HG02623 (cell line): ENCODE results near the gene KRTAP5-2.

Experiments used
- ATAC-seq: cut with Tn5 transposase; IDR thresholded peaks from one replicate; pipeline ENCODE4 v1.9.1; 2021; ENCODE audit warnings: moderate library complexity; ENCODE audit not compliant: unreplicated experiment

The KRTAP5-2 gene

DNA sequence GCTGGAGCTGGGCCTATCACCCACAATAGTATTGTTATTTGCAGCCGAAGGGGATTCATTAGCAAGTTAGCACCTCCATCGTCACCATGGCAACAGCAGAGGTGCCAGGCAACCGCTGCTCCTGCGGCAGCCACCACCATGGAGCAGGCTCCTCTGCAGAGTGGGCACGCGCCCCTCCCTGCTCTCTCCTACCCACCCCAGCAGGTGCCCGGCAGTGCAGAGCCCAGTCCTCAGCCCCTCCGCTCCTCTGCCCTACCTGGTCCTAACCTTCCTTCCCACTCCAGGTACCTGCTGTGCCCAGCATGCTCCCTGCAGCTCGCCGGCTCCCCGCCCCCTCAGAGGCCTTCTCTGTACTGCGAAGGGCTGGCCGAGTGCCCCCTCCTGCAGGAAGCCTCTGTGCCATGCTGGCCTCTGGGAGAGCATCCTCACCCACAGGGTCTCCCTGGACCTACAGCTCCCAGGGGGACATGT, 29.6 kb downstream of the KRTAP5-2 start:
- no peak for ATAC-seq

DNA sequence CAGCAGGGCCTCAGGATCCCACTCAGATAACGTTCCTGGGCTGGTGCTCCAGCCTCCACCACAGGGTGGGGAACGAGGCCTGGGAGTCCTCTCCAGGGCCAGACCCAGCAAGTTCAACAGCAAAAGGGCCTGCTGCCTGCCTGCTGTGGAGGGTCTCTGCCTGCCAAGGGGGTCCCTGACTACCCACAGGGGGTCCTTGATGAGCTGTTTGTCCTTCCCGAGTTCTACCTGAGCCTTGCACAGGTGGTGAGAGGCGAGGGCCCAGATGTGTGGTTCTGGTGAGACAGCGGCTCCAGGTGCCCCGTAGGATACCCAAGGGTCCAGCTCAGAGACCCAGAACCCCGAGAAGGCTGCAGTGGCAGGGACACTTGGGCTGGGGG, 30.4 kb downstream of the KRTAP5-2 start:
- ATAC-seq = no peak

DNA sequence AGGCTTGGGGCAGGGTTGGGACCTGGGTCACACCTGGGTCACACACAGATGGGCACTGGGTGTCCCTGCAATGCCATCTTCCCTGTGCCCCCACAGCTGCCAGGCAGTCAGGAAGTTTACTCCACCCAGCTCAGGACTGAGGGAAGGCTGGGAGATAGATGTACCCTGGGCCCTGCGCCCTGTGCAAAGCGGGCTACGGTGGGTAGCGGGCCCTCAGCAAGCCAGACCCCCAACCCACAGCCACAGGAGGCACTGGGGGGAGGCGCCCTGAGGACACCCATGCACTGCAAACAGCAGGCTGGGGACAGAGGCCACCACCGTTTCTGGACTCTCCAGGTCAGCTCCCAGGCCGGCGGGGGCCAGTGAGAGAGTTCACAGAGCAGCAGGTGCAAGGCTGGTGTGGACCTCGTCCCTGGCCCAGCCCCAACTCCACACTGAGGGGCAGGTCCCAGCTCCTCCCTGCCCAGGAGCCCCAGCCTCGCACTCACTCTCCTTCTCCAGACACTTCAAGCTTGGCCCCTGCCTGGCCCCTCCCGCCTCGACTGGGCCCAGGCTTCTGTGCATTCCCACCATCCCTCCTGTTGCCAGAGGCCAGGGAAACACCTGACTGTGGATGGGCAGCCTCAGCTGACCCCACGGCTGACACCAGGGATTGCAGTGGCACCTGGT, 30.9 kb downstream of the KRTAP5-2 start:
- no peak for ATAC-seq

DNA sequence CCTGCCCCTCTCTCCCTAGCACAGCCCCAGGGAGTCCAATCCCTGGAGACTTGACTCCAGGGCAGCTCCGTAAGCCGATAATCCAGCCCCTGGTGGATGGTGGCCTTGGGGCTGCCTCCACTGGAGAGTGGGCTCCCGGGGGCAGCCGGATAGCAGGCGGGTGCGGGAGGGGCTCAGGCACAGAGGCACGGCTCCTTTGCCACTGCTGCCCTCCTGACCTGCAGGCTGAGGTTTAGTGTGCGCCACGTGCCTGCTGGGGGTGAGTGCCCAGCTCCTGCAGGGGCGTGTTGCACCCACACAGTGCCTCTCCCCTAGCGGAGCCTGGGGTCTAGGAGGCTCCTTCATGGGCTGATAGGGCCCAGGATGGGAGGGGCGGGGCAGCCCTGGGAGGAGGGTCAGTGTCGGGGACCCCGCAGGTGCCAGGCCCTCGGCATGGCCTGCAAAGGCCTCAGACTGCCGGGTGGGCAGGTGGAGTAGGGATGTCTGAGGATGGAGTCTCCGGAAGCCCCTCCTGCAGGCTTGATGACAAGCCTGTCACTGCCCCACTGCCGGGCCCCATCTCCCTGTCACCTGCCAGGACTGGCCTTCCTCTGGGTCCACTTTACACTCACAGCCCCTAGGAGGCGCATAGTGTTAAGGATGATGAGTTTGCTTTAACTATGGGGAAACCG, 31.6 kb downstream of the KRTAP5-2 start:
- no peak for ATAC-seq

DNA sequence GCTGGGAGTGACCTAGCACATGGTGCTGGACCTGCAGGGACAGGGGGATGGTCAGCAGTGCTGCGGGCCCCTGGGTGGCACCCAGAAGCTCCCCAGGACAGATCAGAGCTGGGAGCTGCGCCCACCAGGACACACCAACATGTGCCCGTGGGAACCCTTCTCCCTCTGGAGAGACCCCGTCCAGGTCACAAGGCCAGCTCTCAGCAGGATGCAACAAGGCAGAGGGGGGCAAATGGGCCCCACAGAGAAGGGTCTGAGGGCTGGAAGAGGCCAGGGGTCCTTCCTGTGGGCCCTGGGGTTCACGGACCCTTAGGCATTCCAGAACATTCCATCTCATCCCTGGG, 32.2 kb downstream of the KRTAP5-2 start:
- ATAC-seq = no peak

DNA sequence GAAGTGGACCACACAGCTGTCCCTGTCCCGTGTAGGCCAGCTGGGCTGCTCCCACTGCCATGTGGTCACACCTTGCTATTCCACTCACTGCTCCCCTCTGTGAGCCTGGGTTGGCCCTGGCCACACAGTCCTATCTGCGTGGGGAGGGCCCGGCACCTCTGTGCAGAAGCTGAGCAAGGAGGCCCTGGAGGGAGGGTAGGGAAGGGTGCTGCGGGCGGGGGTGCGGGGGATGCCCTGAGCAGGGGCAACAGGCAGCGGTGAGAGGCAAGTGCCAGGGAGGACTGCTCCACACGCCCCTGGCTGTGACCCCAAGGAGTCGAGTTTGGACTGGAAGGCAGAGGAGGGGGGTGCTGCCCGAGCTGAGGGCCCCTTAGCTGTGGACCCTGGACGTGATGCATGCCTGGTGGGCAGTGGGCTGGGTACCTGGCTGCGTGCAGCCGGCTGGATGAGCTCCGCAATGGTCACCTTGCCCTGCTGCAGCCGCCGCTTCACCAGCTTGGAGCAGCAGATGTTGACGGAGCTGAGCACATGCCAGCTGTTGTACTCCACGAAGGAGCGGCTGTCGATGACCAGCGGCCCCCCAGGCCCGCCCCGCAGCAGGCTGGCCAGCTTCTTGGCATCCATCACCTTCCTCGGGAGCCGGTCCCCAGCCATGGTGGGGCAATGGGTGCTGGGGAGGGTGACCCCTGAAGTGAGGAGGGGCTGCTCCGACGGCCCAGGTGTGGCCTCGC, 32.8 kb downstream of the KRTAP5-2 start:
- no peak for ATAC-seq

DNA sequence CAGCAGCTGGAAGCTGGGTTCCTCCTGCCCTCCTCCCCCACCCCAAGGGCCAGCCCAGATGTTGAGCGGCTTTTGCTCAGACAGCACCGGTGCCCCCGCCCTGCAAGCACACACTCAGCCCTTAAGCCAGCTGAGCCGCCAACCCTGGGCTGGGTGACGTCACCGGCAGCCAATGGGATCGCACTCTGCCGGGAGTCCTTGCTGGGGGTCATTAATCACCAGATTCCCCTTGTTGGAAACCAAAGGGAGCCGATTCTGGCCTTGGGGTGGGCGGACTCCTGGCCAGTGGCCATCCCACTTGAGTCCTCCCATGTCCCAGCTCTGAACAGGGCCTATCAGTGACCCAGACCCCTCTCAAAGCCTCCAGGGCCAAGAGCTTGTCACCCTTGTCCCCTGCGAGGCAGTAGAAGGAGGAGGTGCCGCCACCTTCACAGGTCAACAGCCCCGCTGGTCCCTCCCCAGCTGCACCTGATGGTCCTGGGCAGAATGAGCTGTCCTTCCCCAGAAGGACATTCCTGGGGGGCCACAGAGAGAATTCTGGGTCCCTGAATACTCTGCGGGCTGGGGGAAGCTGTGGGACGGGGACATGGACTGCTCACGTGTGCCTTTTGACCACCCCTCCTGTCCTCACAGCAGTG, 33.4 kb downstream of the KRTAP5-2 start:
- no peak for ATAC-seq

DNA sequence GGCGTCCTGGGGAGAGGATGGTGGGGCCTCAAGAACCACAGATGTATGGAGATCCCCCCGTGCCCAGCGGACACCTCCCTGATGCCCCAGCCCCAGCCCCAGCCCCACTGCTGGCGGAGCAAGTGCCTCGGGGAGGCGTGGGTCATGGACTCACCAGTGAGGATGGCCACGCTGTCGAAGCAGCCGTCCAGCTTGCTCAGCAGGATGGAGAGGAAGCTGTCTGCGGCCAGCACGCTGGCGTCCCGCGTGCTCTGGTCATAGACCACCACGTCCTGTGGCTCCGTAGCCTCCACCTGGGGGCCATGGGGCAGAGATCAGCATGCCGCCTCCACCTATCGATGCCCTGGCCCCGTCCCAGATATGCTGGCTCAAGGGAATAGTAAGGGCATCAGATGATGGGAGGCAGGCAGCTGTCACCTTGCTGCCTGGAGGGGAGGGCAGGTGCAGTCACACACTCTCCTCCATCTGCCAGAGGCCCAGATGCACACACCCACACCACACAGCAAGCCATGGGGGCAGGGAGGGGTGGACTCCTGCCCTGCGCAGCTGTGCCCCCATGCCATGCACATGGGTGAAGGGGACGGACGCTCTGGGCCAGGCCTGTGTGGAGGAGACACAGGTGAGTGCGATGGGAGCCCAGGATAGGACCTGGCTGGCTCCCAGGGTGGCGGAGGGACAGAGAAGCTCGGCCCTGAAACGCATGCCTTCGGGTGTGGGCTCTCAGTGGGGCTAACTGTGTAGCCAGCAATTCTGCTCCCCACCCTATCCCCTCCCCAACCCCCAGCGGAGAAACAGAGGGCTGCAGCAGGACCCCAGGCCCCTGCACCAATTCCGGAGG, 34.2 kb downstream of the KRTAP5-2 start:
- no peak for ATAC-seq

DNA sequence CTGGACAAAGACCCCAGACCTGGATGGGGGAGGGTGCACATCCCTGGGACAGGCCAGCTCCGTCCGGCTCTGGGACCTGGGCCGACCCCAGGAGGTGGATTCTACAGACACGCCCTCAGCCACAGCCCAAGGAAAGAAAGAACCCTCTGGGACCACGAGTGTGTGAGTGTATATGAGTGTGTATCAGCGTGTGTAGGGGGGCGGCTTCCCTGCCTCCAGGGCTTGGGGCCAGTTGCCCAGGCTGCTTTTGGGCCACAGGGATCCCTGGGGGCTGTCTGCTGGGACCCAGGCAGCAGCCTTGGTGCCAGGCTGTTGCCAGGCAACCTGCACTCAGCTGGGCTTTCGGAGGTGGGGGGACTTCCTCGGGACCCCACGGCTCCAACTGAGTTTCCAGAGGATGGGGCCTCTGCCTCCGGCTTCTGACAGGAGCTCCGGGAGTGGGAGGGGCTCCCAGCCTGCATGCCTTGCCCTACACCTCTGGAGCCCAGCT, 34.9 kb downstream of the KRTAP5-2 start:
- ATAC-seq = no peak

DNA sequence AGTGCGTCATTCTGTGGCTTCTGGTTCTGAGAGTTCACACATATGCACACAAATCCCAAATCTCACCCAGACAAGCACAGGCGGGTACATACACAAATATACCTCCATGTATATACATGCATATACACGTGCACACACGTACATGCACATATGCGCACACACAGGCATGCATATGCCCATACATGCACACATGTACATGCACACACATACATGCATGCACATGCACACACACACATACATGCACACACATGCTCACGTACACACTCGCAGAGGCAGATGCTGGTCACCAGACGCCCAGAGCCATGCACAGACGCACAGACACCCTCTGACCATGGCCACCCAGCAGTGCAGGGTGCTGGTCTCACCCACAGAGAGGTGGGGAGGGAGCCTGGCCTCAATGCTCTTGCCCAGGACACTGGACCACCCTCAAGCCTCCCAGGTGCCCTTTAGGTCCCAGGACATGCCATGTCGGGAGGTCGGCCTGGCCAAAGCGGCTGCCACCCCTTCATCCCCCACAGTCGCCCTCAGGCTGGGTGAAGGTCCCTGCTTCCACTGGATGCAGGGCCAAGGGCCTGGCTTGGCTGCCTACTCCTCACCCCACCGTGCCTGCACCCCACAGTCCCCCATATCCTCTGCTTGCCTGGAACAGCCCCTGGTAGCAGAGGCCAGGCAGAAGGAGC, 35.5 kb downstream of the KRTAP5-2 start:
- no peak for ATAC-seq

DNA sequence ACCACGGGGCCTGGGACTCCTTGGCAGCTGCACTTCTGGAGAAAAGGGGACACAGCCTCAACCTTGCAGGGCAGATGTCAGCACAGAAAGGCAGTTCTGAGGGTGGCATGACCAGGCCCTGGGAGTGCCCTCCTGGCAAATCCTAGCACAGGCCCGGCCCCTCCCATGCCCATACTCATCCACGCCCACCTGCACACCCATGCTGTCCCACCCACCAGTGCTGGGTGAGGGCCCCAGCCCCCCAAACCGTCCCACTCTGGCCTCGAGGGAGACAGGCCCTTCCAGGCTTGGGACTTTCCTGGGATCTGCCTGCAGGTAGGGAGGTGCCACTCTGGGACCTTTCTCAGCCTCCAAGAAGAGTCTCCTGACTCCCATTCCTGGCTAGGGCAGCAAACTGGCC, 36.1 kb downstream of the KRTAP5-2 start:
- no peak for ATAC-seq

DNA sequence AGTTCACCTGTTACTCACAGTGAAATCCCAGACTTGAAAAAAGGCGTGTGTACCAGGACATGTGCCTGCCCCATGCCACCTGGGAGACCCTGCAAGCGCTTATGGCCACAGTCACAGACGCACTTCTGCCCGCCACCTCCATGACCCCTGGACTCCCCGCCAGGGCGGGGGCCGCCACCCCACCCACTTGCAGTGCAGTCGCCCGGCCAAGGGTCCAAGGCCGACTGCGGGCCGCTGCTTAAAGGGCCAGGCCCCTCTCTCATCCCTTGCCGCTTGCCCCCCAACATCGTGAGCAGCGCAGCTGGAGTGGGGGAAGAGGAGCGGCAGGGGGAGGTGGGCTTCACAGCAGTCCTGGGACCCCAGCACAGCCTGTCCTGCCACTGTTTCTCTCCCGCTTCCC, 36.8 kb downstream of the KRTAP5-2 start:
- no peak for ATAC-seq

DNA sequence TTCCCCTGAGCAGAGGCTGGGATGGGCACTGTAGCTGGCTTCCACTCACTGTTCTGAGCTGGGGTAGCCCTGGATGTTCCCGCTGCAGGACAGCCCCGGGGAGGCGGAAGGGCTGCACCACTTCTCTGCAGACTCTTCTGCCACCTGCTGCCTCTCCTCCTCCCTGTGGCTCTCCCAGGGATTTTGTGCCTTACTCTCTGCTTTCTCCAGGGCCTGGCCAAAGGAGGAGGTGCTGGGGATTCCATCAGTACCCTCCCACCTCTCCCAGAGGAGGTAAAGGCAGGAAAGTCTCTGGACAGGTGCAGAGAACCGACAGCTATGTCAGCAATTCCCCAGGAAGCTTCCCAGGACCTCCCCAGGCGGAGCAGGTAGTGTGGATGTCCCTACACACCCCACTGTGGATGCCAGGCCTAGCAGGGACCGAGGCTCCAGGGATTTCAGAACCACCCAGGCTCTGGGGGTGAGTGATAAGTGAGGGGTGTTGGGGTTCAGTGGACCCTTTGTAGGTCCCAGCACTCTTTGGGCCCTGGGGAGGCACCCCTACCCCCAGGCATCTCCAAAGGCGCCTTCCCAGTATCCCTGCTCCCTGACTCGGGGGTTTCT, 37.3 kb downstream of the KRTAP5-2 start:
- ATAC-seq = no peak

DNA sequence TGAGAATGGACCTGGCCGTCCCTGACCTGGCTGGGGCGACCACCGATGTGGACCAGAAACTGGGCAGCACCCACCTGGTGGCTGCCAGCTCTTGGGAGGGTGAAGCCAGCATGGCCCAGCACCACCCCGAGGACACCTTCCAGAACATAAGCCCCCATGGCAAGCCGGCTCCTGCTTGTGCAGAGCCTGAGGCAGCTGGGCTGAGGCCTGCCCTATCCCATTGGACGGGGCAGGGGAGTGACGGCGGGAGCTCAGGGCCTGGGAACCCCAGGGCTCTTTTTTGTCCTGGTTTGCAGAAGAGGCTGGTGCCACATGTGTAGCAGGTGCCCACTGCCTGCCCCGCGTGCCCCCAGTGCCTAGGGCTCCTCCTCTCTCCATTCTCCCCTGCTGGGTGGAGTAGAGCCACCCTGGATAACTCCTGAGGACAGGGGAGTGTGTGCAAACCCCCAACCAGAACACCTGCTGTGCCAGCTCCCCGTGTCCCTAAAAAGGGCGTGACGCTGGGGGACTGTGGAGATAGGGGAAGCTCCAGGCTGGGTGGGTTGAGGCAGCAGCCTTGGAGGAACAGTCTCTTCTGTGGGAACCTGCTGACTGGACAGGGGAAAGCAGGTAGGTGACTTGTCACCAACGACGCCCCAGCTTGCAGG, 38.0 kb downstream of the KRTAP5-2 start:
- ATAC-seq = no peak

DNA sequence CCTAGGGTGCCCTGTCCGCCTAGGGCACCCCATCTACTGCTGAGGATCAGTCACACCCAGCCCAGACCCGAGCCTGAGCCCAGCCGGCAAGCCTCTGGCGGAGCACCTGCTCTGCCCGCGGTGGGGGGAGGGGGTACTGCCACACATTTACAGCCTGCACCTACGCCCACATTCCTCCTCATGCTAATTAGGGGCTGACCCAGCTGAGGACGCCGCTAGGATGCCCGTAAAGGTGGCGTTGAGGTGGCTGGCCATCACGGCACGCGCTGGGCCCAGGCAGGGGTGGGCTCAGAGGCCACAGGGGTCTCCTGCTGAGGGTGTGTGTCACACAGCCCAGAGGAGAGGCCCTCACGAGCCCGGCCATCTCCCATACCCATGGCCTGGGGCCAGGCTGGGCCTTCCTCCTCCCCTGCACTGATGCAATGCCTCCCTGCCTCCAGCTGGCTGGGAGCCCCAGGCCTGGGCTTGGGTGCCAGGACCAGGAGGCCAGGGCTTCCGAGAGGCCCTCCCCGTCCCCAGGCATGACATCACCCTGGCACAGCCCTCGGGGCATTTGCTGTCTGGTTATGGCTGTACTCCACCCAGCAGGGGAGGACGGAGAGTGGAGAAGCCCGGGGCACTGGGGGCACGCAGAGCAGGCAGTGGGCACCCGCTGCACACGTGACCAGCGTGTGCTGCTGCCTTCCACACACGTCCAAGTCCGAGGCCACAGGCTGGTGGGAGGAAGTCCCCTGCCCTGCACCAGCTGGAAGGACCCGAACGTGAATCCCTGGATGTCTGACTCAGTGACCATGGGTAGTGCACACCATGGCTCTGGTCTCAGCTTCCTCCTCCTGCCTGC, 38.8 kb downstream of the KRTAP5-2 start:
- ATAC-seq = no peak

DNA sequence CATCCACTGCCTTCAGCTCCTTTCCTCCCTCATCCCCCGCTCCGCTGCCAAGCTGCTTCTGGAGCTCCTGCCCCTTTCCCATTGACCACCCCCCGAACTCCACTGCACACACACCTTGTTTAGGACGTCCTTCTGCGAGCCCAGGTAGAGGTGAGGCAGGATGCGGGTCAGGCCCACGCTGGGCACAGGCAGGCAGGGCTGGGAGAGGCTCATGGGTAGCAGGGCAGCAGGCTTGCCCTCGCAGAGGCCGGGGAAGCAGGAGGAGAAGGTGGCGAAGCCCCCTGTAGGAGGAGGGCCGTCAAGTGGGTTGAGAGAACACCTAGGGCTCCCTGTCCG, 39.4 kb downstream of the KRTAP5-2 start:
- ATAC-seq = no peak

DNA sequence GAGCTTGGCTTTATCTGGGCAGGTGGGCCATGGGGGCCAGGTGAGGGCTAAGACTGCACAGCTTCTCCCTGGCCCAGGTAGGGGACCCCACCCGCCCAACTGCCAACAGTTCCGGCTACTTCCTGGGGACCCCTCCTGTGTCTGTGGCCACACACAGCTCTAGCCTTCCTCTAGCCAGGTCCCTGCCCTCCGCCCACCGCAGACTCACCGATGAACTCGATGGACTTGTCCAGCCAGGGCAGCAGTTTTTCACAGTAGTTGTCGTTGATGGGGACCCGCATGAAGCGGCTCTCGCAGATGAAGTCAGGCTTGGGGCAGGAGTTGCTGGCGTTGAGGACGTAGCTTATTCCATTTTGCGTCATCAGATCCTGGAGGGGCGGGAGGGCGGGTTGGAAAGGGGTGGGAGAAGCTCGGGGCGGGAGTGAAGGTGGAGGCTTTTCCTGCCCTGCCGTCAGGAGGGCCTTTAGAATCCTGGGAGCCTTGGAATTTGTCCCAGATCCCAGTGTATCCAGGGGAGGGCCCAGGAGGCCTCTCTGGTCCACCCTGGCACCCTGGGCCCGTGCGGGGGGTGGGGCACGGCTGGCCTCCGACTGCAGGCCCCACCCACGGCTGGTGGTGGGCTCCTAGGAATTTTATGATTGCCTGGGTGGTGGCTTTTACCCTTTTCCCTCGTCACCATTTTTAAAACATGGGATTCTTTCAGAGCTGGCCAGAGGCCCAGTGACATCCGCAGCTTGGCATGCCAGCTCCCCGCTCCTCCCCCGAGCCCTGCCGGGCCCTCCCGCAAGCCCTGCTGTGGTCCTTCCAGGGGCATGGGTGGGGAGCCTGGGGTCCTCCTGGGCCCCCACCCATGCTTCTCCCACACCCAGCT, 40.0 kb downstream of the KRTAP5-2 start:
- ATAC-seq = no peak
